Measurements from ENCODE around the gene ARL6IP5. TPM values are rescaled to one million over a fixed set of nuclear protein-coding genes. Genes with fewer than 3 reads are reported as not detected.

ARL6IP5 gene
- total and polyA plus RNA-seq, 2 of the 13 experiments (the other 11 are each of a cell fraction or from before 2014, with no cell fraction given): 23.7 to 29.6 TPM

- no peak for TF ChIP-seq ZNF850 (CRISPR knock-in tag; conservative IDR thresholded peaks at IDR 0.05)
- TF ChIP-seq ZNF556 (CRISPR knock-in tag; IDR thresholded peaks at IDR 0.05; ENCODE audit: borderline replicate concordance): no peak; the same call in 1 of the 2 replicates
- TF ChIP-seq, protein P1, sequence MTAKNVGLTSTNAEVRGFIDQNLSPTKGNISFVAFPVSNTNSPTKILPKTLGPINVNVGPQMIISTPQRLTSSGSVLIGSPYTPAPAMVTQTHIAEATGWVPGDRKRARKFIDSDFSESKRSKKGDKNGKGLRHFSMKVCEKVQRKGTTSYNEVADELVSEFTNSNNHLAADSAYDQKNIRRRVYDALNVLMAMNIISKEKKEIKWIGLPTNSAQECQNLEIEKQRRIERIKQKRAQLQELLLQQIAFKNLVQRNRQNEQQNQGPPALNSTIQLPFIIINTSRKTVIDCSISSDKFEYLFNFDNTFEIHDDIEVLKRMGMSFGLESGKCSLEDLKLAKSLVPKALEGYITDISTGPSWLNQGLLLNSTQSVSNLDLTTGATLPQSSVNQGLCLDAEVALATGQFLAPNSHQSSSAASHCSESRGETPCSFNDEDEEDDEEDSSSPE (CRISPR knock-in tag; IDR thresholded peaks at IDR 0.05): peak; percentile 43; the same call in 1 of the 2 replicates
- no peak for TF ChIP-seq PPARG (CRISPR knock-in tag; conservative IDR thresholded peaks at IDR 0.05)
- no peak for TF ChIP-seq SSRP1 (CRISPR knock-in tag; IDR thresholded peaks at IDR 0.05)
- TF ChIP-seq ZNF746 (CRISPR knock-in tag; IDR thresholded peaks at IDR 0.05): no peak
- TF ChIP-seq, protein P2, sequence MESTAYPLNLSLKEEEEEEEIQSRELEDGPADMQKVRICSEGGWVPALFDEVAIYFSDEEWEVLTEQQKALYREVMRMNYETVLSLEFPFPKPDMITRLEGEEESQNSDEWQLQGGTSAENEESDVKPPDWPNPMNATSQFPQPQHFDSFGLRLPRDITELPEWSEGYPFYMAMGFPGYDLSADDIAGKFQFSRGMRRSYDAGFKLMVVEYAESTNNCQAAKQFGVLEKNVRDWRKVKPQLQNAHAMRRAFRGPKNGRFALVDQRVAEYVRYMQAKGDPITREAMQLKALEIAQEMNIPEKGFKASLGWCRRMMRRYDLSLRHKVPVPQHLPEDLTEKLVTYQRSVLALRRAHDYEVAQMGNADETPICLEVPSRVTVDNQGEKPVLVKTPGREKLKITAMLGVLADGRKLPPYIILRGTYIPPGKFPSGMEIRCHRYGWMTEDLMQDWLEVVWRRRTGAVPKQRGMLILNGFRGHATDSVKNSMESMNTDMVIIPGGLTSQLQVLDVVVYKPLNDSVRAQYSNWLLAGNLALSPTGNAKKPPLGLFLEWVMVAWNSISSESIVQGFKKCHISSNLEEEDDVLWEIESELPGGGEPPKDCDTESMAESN (CRISPR knock-in tag; conservative IDR thresholded peaks at IDR 0.05): peak; percentile 69; the same call in 1 of the 2 replicates
- TF ChIP-seq HNF4G (IDR thresholded peaks at IDR 0.05; ENCODE audit: borderline replicate concordance, low read depth, low read length): no peak
- 0 out of 2 replicates have a peak, but pooled peaks have one; percentile 13 for TF ChIP-seq HNF4G (CRISPR knock-in tag; IDR thresholded peaks at IDR 0.05; ENCODE audit: borderline replicate concordance, low read depth)
- no peak for TF ChIP-seq ZNF720 (CRISPR knock-in tag; IDR thresholded peaks at IDR 0.05)
- TF ChIP-seq RFXANK (CRISPR knock-in tag; IDR thresholded peaks at IDR 0.05): no peak
- TF ChIP-seq RFXAP (CRISPR knock-in tag; IDR thresholded peaks at IDR 0.05; ENCODE audit: borderline replicate concordance): no peak
- no peak for TF ChIP-seq SP4 (CRISPR knock-in tag; IDR thresholded peaks at IDR 0.05)
- no peak for TF ChIP-seq ZSCAN9 (CRISPR knock-in tag; IDR thresholded peaks at IDR 0.05; ENCODE audit: borderline replicate concordance)
- no peak for TF ChIP-seq ZUFSP (CRISPR knock-in tag; IDR thresholded peaks at IDR 0.05; ENCODE audit: borderline replicate concordance)
- 0 out of 2 replicates have a peak, but pooled peaks have one; percentile 18 for TF ChIP-seq MED1 (CRISPR knock-in tag; IDR thresholded peaks at IDR 0.05)
- TF ChIP-seq ZNF292 (CRISPR knock-in tag; IDR thresholded peaks at IDR 0.05; ENCODE audit: borderline replicate concordance, low read depth): no peak
- no peak for TF ChIP-seq MAFF (IDR thresholded peaks at IDR 0.05; ENCODE audit: low read depth, low read length)
- TF ChIP-seq MATR3 (CRISPR knock-in tag; IDR thresholded peaks at IDR 0.05): no peak
- TF ChIP-seq SAP130 (CRISPR knock-in tag; IDR thresholded peaks at IDR 0.05; ENCODE audit: low read depth): peak; percentile 94
- TF ChIP-seq GFI1 (CRISPR knock-in tag; IDR thresholded peaks at IDR 0.05; ENCODE audit: borderline replicate concordance): no peak
- TF ChIP-seq FOSL2 (CRISPR knock-in tag; IDR thresholded peaks at IDR 0.05): peak; percentile 26; the same call in 1 of the 2 replicates
- peak; percentile 54 for TF ChIP-seq PHF20 (CRISPR knock-in tag; IDR thresholded peaks at IDR 0.05)
- TF ChIP-seq KMT2B (CRISPR knock-in tag; IDR thresholded peaks at IDR 0.05): peak; percentile 81
- TF ChIP-seq SP140L (CRISPR knock-in tag; IDR thresholded peaks at IDR 0.05; ENCODE audit: borderline replicate concordance): no peak
- 0 out of 2 replicates have a peak, but pooled peaks have one; percentile 35 for TF ChIP-seq POLR2AphosphoS5 (IDR thresholded peaks at IDR 0.05; ENCODE audit: low read depth, low read length)
- TF ChIP-seq MIER3 (CRISPR knock-in tag; IDR thresholded peaks at IDR 0.05; ENCODE audit: borderline replicate concordance): 0 out of 2 replicates have a peak, but pooled peaks have one; percentile 52
- peak; percentile 81 for TF ChIP-seq KMT2A (CRISPR knock-in tag; IDR thresholded peaks at IDR 0.05)
- no peak for TF ChIP-seq ZNF772 (CRISPR knock-in tag; IDR thresholded peaks at IDR 0.05)
These were observed at the start of gene ARL6IP5 (continued) for GRCh38 chr3:69084326-69085167.

All from HepG2 (cell line).